Ecto neural progenitor cell (in vitro differentiated cells): ENCODE data around the gene MACROD2.
"Not testable (repeated sequence)": the region's sequence is repeated elsewhere in the genome, so short reads cannot be mapped to it uniquely, and the experiment has no call there.

Source experiments
- DNase-seq: peaks from one replicate; pipeline ENCODE4 v3.0.0-alpha.2; 2018; ENCODE audit warnings: low spot score

MACROD2 gene

DNA sequence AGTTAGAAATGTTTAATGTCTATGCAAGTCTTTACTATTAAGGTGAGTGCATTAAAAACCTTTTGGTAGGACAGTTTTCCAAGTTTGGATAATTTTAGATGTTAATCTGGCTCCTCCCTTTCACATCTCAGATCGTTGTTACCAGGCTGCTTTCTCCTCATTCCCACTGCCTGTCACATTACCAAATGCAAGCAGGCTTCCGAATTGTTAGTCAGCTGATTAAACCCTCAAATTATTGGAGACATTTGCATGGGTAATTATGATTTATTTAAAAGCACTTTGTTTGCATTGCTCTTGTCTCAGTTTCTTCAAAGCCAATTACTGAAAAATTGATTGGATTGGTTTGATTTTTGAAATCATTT is 1761.4 kb downstream of the MACROD2 start:
- no peak for DNase-seq

DNA sequence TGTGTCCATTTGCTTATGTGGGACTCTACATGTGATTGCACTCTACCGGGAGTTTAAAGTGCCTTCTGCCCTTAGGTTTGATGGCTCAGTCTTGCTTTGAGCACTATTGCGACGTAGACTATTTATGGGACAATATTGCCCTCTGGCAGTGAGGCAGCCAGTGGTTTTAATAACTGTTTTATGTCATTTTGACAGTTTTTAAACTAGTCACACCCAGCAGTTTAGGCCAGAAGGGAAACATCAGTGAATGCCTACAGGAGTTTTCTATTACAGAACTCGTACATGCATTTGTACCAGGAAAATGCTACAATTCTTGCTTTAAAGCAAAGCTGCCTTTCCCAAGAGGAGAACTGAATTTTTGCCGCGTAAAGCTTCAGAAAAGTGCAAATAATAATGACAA is 1764.3 kb downstream of the MACROD2 start:
- no peak for DNase-seq

DNA sequence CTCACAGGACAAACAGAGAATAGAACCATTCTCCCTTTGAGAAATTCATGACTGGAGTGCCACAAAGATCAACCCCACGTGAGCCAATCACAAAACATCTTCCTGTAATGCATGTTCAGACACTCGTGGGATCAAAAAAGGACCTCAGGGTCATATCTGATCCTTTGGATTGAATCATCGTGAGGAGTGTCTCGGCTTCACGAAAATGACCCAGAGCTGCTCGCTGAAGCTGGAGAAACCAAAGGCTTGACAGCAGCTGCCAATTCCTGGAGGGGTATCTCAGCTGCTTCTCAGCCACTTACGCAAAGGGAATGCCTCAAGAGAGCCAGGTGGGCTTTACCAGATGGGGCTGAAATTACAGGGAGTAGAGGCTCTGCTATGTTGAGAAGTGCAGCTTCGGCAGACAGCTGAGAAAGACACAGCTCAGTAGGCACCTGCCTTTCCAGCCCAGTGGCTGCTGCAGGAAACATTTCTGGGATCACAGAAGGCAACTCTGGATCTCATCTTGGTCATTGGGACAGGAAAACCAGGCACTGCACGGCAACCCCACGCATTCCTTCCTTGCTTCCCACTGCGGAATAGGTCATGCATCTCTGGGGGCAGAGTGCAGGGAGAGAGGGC is 1764.8 kb downstream of the MACROD2 start:
- no peak for DNase-seq

DNA sequence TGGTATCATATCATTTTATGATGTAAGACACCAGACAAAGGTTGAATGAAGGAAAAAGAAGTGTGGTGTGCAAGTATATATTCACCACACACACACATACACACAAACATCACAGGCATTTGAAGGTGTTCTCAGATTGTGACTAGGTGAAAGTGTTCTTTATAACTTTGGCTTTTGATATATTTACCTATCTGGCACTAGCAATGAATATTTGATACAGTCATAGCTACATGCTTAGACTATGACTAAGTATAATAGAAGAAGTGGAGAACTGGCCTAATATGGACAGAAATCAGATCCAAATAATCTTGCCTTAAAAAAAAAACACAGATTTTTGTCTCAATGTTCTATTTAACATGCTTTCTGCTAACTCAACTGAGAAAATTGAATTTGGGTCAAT is 1768.0 kb downstream of the MACROD2 start:
- DNase-seq: no peak

DNA sequence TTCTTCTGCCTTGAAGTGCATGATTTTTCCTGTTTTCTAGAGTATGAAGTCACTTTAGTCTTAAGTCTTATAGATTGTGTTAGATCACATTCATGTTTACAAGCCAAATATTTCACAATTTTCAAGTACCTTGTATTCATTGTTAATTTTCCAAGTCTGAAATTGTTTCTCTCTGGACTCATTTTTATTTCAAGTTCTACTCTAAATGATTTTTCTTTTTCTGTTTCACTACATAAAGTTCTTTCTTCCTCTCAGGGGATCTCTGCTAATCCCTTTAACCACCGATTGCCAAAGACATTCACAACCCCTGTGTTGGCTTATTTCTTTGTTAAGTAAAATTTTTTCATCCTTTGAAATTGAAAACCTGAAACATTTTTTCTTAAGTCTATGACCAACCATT is 1772.3 kb downstream of the MACROD2 start:
- DNase-seq: no peak

DNA sequence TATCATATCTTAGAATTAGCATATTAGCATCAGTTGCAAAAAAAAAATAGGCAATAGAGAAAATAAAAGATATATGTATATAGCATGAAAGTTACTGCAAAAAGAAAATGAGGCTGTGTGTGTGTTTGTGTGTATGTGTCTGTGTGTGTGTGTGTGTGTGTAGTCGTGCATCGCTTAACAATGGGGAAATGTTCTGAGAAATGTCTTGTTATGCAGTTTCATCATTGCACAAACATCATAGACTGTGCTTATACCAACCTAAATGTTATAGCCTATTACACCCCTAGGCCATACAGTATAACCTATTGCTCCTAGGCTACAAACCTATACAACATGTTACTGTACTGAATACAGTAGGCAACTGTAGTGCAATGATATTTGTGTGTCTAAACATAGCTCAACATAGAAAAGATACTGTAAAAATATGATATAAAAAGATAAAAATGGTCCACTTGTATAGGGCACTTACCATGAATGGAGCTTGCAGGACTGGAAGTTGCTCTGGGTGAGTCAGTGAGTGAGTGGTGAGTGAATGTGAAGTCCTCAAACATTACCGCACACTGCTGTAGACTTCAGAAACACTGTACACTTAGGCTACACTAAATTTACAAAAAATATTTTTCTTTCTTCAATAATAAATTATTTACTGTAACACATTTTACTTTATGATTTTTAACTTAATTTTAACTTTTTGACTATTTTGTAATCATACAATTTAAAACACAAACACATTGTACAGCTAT is 1772.9 kb downstream of the MACROD2 start:
- no peak for DNase-seq

DNA sequence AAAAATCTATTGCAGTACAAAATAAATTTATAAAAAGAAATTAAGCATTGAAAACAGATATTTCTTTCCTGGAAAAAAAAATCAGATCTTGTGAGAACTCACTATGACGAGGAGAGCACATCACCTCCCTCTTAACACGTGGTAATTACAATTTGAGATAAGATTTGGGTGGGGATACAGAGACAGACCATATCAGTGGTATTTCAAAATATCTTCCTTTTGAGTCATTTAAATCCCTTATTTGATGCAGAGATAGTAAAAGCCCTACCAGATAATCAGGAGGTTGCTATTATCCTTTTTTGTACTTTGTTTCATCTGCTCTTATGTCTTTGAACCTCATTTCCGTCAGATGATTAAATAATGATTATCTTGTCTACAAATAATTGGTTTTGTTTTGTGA is 1777.5 kb downstream of the MACROD2 start:
- DNase-seq: no peak

DNA sequence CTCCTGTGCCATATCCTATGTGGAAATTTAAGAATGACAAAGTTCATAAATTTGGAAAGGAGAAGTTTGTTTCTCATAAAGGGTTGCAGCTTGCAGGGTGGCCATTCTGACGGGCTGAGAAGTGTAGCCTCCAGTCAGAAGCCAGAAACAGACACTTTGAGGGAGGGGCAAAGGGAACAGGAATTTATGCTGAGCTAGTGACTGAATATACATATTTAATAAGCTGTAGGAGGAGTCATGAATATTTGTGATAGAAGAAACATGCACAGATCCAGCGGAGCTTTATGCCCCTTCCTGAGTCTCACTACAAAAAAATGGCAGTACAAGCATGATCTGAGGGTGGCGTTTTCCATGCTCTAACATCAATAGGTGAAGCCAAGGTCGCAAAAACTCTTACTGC is 1779.6 kb downstream of the MACROD2 start:
- no peak for DNase-seq

DNA sequence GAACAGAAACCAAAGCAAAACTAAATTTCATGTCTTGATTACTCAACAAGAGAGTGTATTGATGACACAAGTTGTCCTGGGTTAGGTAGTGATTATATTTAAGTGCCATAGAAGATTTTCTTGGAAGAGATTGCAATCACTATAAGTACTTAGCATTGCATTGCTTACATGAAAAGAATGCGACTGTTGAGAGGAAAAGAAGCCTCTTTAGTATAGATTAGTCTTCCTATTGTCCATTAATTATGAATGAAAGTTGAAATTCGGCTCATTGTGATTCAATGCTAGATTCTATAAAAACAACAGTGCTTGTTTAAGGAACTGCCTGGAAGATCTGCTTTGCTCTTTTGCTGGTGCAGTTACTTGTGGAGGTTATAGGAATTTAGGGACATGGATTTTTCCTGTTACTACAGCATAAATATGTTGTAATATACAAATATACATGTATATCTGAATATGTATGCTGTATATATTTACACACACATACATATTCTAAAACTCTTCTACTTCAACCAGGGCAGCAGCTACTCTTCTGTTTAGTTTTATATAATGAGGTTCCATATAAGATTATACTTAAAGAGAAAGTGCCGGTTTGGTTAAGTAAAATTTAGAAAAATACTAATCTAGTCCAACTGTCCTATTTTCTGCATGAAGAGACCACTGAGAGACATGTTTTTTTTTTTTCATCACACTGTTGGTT is 1781.6 kb downstream of the MACROD2 start:
- no peak for DNase-seq

DNA sequence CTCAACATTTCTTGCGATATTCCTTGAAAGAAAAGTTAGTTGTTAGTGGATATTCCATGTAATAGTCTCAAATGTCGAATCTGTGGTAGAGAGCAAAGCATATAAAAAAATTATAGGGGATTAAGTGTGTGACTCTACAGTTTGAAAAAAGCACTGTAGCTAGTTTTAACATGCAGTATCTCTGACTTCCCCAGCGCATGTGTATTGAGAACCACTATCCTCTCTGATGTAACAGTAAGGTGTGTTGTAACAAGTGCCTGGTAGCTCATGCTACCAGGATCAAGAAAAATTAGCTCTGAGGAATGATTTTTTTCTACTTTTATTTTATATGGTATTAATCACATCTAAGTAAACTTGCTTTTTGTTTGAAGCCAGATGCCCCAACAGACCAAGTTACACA is 1788.7 kb downstream of the MACROD2 start:
- no peak for DNase-seq

DNA sequence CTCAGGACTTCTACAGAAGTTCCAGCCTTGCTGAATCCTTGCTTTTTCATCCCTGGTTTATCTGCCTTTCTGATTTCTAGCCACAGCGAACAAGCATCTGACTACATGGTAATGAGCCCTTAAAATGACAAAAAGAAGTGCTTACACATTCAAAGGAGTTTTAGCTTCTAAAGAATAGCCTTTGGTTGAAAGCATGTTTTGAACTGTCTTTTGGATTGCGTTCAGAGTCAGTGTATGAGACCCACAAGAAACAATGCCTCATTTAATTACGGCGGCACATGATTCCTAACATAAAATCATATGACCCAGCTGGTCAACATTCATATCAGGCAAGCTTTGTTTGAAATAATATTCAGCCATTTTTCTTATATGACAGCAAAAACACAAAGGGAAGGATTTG is 1793.8 kb downstream of the MACROD2 start:
- no peak for DNase-seq

DNA sequence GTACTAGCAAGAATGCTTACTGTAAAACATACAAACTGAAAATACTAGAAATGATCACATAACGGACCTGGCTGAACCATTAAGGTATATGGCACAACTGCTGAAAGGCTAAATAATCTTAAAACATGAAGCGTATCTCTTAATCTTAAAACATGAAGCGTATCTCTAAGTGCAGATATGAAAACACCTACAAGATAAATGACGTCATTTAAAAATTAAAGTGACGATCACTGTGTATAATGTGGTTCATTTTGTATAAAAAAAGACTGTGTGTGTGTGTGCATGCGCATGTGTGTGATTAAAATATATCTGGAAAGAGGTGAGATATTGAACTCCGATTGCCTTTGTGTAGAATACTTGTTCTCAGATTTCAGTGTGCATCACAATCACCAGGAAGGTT is 1797.5 kb downstream of the MACROD2 start:
- DNase-seq: no peak

DNA sequence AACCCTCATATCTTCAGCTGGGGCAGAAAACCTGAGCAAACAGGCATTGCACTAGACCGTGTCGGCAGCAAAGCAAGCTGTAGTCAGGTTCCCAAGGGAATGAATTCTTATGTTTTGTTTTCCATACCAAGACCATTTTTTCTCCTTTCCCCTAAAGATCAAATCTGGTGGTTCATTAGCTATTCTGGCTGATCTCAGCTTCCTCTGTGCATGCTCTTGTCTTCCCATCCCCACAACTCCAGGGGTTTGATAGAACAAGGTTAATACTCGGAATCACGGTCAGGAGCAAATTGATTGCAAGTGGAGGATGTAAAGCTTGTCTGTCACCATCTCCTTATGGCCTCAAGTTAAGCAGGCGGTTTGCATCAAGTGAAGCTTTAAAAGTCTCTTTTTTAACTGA is 1799.1 kb downstream of the MACROD2 start:
- DNase-seq: no peak

DNA sequence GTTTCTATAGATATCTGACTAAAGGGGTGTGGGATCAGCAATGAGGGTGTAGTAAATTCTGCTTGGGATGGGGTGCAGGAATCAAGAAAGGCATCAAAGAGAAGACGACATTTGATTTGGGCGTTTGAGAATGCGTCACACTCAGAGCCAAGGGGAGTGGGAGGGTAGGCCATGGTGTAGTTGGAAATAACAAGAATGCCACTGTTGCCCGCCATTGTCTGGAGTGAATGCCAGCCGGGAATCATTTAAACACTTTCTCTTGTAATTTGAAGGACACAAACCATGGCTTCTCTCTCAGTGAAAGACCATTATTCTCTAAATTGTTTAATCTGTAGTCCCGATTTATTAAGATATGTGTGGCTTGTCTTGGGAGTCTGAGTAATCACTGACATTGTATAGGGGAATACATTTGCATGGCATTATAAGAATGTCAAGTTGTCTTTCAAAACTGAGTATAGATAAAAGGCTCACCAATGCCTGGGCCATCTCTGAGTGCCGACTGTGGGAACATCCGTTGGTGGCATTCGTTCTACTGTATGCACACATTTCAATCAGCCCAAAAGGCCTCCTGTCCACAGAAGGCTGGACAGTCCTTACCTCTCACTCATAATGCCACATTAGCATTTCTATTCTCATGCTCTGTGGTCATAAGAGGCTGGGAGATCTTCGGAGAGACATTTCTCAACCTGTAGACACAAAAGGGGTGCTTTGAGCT is 1800.1 kb downstream of the MACROD2 start:
- DNase-seq: no peak

DNA sequence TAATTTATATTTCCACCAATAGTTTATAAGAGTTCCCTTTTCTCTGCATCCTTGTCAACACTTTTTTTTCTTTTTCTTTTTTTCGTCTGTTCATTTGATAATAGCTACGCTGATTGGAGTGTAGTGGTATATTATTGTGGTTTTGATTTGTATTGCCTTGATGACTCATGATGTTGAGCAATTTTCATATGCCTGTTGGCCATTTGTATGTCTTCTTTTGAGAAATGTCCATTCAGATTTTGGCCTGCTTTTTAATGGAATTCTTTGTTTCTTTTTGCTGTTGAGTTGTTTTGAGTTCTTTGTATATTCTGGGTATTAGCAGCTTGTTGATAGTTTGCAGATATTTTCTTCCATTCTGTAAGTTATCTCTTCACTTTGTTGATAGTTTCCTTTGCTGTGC is 1804.6 kb downstream of the MACROD2 start:
- no peak for DNase-seq

DNA sequence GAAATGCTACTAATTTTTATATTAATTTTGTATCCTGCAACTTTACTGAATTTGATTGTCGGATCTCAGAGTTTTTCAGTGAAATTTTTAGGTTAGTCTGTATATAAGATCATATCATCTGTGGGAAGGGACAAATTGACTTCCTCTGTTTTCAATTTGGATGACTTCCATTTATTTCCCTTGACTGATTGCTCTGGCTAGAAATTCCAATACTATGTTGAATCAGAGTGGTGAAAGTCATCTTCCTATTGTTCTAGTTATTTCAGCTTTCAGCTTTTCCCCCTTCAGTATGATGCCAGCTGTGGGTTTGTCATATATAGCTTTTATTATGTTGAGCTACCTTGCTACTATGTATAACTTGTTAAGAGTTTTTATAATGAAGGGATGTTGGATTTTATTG is 1806.7 kb downstream of the MACROD2 start:
- DNase-seq: no peak

DNA sequence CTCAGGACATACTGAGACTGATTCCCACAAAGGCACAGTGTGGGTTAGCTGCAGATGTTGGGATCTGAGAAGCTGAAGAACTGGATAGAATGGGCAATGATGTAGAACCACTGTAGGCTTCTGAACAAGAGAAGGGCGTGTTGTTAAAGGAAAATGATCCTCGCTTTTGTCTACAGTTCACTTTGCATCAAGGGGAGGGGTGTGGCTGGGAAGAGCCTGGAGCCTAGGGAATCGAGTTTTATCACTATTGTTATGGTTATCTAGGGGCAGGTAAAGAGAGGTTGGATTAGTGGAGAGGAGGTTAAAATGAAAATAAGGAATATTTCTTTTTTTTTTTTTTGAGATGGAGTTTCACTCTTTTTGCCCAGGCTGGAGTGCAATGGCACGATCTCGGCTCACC is 1809.8 kb downstream of the MACROD2 start:
- no peak for DNase-seq

DNA sequence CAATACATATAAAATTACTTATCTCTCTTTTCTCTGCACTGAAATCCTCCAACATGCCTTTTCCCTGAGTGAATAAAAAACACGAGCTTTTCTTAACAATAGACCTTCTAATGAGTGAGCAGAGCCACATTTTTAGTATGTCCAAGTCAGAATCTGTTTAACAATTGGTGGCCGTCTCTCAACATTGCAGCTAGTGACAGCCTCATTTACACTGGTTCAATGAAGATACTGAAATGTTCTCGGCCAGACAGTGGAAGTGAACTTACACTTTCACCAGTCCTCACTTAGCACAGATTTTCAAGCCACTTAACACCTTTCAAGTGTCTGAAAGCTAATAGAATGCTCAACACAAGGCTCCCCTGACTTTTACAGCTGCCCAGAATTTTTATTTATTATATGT is 1810.8 kb downstream of the MACROD2 start:
- no peak for DNase-seq

DNA sequence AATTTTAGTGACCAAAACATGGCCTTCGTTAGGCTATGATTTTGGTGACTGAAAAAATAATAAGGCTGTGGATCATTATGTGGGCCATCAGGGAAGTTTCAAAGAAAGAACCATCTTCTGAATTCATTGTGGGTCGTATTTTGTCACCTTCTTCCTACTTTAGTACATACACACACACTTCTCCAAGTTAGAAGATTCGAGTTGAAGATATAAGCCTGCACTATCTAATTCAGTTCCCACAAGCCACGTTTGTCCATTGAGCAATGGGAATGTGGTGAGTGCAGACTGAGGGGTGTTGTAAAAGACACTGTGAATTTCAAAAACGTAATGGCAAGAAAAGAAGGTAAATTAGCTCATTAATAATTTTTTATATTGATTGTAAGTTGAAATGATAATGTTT is 1812.0 kb downstream of the MACROD2 start:
- DNase-seq: no peak

DNA sequence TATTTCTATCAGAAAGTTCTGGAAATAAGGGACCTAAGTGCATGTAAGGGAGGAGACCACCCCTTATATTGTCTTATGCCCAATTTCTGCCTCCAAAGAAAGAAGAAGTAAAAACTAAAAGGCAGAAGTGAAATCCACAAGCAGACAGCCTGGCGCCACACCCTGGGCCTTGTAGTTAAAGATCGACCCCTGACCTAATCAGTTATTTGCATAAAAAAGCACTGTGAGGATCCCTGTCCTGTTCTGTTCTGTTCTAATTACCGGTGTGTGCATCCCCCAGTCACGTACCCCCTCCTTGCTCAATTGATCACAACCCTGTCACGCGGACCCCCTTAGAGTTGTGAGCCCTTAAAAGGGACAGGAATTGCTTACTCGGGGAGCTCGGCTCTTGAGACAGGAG is 1812.5 kb downstream of the MACROD2 start:
- not testable (repeated sequence) for DNase-seq

DNA sequence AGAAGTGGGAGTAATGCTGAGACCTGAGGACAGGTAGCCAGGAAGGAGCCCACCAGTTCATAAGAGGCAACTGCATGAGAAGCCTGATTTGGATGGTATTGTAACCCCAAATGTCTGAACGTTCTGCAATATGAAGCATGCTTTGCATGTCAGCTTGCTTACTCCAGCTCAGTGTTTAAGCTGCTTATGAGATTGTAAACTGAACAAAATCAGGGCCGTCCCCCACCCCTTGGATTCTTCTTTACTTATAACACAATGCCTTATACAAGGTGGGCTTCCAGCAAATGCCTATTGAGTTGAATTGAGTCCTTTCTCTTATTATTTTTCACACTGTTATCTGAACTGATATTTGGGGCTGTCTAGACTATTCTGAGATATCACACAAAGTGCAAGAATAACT is 1816.6 kb downstream of the MACROD2 start:
- no peak for DNase-seq

DNA sequence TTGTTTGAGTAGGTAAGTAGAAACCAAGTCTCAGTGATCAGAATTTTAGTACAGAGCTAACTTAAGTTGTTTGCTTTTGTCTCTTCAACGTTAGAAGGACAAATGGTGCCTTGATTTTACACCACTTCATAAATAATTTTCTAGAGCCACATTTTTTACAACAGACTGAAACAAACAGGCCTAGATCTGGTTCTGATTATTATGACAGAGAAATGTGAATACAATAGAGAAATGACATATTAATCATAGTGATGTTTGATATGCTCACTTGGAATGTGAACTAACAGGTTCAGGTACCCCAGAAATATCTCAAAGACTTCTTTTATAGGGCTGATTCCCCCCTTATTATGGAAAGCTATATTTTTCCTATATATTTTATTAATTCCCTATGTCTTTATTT is 1817.4 kb downstream of the MACROD2 start:
- no peak for DNase-seq

DNA sequence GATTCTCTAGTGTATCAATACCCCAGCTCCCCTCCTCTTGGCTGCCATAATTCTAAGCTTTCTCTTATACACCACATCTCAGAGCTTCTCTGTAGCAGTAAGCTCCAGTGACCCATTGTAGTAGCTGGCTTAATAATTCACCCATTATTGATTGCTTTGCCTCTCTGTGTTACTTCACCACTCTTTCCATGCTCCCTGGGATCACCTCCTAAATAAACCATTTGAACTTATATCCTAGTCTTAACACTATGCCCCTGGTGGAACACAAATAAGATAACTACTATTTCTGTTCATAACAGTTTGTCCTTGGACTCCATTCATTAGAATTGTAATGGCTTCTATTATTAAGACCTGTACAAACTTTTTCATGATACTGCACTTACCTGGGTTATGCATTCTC is 1819.0 kb downstream of the MACROD2 start:
- no peak for DNase-seq
